ENCODE measurements around the gene ADPRM.

GRCh38 chr17:10755592-10756127 lies 58.3 kb downstream of the ADPRM start:
- TF ChIP-seq CTCF (IDR thresholded peaks at IDR 0.05; ENCODE audit: borderline replicate concordance, extremely low read depth, low read length, poor library complexity, severe bottlenecking): no peak
- TF ChIP-seq EZH2 (IDR thresholded peaks at IDR 0.05; ENCODE audit: borderline replicate concordance, low read depth, low read length, severe bottlenecking): no peak
